Gastroesophageal sphincter (tissue), 4 donors: ENCODE results near the gene SREBF2. TPM values are rescaled to one million over a fixed set of nuclear protein-coding genes. Genes with fewer than 3 reads are reported as not detected.
"Not testable (repeated sequence)": the region's sequence is repeated elsewhere in the genome, so short reads cannot be mapped to it uniquely, and the experiment has no call there.

Experiments used
- ATAC-seq: fragments of 150-250 bp; one replicate; pipeline ENCODE4 v1.9.1; 2016; ENCODE audit warnings: mild to moderate bottlenecking, moderate library complexity
- H3K27ac ChIP-seq, 4 donors: fragments of 200-600 bp; sonication (generic) in 3 of 4; 1 replicate in 3 of 4; 2 replicates in 1 of 4; pipeline ENCODE4 v1.5.1; 2016 to 2019
- H3K27me3 ChIP-seq: fragments of 200-600 bp; sonication (generic); one replicate; pipeline ENCODE4 v1.5.1; 2019
- H3K36me3 ChIP-seq, 2 donors: fragments of 200-600 bp; sonication (generic); one replicate each; pipeline ENCODE4 v1.5.1; 2019; ENCODE audit warnings: control low read depth in 1 of 2
- H3K4me1 ChIP-seq, 3 donors: fragments of 200-600 bp; sonication (generic); 1 replicate in 2 of 3; 2 replicates in 1 of 3; pipeline ENCODE4 v1.5.1; 2016 to 2019; ENCODE audit warnings: control low read depth in 2 of 3
- H3K4me3 ChIP-seq, 2 donors: fragments of 200-600 bp; sonication (generic); one replicate each; pipeline ENCODE4 v1.5.1; 2019; ENCODE audit warnings: mild to moderate bottlenecking in 1 of 2, moderate library complexity in 1 of 2
- H3K9me3 ChIP-seq, 3 donors: fragments of 200-600 bp; sonication (generic); one replicate each; pipeline ENCODE4 v1.5.1; 2017 to 2019; ENCODE audit warnings: control low read depth in 2 of 3
- EP300 ChIP-seq: sonication (generic); formaldehyde crosslinking; IDR thresholded peaks from one replicate; pipeline ENCODE4 v1.6.1; 2017; ENCODE audit warnings: antibody characterized with exemption, mild to moderate bottlenecking
- POLR2A ChIP-seq, 2 donors: fragments of 450-650 bp; IDR thresholded peaks; one replicate each; pipeline ENCODE4 v1.6.1; 2017; ENCODE audit warnings: antibody characterized with exemption in 2 of 2, mild to moderate bottlenecking in 2 of 2, moderate library complexity in 1 of 2
- POLR2AphosphoS5 ChIP-seq: sonication (generic); formaldehyde crosslinking; IDR thresholded peaks from one replicate; pipeline ENCODE4 v1.6.1; 2017; ENCODE audit warnings: antibody characterized with exemption
- WGBS, 2 donors: methylation state at CpG; one replicate each; pipeline ENCODE4 v1.1.5; 2018; ENCODE audit warnings: low coverage in 1 of 2; 5-methylcytosine and 5-hydroxymethylcytosine counted together
- total RNA-seq, 4 donors: library from RNA; depleted of rRNA; stranded (reverse); fragments of >200 nt; gene quantifications; one replicate each; pipeline ENCODE4 v1.1.0, GENCODE V29; 2016
- TF ChIP-seq, protein P1 (sequence below), 4 experiments: fragments of 200-600 bp in 2 of 4; fragments of 450-650 bp in 2 of 4; sonication (generic) in 1 of 4; IDR thresholded peaks; one replicate each; pipeline ENCODE4 v1.5.1; 2017 to 2019; ENCODE audit warnings: antibody characterized with exemption in 4 of 4, mild to moderate bottlenecking in 2 of 4, moderate library complexity in 2 of 4

The SREBF2 gene
- total RNA-seq, 4 donors from 2014 or later = 39.7 to 101 (median 58.8) TPM

DNA sequence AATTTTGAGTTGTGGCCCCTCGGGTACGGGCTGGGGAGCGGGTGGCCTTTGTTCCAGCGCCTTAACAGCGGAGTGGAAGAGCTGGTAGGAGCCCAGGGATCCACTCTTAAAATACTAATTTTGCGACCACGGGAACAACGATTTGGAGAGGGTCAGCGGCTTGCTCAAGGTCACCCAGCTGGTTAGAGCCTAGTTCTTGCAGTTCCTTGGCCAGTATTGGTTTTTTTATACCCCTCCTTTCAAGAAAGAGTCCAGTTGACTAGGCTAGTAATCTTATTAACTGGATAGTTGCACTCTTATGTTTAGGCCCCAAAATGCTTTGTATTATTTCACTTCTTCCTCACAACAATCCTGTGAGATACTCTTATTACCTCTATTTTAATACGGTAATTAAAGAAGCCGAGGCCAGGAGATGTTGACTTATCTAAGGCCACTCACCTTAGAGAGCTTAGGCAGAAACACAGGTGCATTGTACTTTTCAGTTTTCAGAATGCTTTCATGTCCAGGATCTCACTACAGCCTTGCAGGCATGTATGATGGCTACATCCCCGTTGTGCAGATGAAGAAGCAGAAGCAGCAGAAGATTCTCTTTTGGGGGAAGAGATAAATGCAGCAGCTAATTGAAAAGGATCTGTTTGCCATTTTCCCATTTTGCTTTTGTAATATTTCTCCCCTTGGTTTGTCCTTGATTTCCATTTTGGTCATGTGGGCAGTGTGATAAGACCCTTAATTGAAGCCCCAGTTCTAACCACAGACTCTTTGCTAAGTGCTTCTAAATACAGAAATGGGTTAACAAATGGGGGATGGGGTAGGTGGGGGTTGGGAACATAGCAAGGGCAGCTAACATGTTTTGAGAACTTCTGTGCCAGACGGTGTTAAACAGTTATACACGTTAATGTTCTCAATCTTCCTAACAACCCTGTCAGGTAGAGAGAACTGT lies 1.4 kb downstream of the SREBF2 start:
- Histone ChIP-seq H3K27me3 (no peaks in the 10 kb centered on the region), H3K27ac (peak overlapping the region; percentile 68 to 97 (median 90)), H3K4me3 (peak overlapping the region; percentile 80 to 99), H3K9me3 (no peaks in the 10 kb centered on the region), H3K36me3 (peaks cover 0 to 13% of the 10 kb centered on the region in 2 donors), H3K4me1 (peaks cover 0 to 55% (median 7%) of the 10 kb centered on the region in 3 donors)
- no peak for ATAC-seq
- TF ChIP-seq POLR2AphosphoS5 (no peak), POLR2A (IDR thresholded peaks at IDR 0.05) (no peak), EP300 (no peak)
- TF ChIP-seq, protein P1, sequence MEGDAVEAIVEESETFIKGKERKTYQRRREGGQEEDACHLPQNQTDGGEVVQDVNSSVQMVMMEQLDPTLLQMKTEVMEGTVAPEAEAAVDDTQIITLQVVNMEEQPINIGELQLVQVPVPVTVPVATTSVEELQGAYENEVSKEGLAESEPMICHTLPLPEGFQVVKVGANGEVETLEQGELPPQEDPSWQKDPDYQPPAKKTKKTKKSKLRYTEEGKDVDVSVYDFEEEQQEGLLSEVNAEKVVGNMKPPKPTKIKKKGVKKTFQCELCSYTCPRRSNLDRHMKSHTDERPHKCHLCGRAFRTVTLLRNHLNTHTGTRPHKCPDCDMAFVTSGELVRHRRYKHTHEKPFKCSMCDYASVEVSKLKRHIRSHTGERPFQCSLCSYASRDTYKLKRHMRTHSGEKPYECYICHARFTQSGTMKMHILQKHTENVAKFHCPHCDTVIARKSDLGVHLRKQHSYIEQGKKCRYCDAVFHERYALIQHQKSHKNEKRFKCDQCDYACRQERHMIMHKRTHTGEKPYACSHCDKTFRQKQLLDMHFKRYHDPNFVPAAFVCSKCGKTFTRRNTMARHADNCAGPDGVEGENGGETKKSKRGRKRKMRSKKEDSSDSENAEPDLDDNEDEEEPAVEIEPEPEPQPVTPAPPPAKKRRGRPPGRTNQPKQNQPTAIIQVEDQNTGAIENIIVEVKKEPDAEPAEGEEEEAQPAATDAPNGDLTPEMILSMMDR (IDR thresholded peaks at IDR 0.05) = no peak
- WGBS, 2 donors = 3 to 15% methylated on average over 5 to 14 of the region's 14 CpGs

DNA sequence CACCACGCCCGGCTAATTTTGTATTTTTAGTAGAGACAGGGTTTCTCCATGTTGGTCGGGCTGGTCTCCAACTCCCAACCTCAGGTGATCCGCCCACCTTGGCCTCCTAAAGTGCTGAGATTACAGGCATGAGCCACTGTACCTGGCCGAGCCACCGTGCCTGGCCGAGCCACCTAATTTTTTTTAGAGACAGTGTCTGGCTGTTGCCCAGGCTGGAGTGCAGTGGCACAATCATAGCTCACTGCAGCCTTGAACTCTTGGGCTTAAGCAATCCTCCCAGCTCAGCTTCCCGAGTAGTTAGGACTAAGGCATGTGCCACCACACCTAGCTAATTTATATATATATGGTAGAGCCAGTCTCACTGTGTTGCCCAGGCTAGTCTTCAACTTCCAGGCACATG lies 2.6 kb downstream of the SREBF2 start:
- Histone ChIP-seq H3K27ac (peak overlapping the region in 1 of 4 donors; percentile 27), H3K4me1 (peaks cover 0 to 60% (median 7%) of the 10 kb centered on the region in 3 donors), H3K36me3 (peaks cover 0 to 13% of the 10 kb centered on the region in 2 donors)
- ATAC-seq, H3K27me3 ChIP-seq, H3K4me3 ChIP-seq, H3K9me3 ChIP-seq: not testable (repeated sequence)
- WGBS, 2 donors = 75 to 95% methylated on average over 4 to 6 of the region's 8 CpGs

DNA sequence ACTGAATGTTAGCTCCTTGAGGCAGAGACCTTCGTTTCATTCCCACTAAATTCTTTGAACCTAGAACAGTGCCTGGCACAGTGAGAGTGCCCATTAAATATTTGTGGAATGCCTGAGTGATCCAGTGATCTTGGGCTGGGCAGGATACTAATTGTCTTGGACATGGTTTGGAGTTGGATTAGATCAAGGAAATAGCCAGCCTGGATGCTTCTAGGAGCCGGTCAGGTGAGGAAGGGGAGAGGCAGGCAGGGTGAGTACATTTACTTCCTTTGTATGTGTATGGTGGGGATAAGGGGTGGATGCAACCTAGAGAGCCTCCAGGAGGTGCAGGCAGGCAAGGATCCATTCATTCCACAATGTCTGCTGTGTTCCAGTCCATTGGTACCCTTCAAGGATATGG lies 3.6 kb downstream of the SREBF2 start:
- H3K36me3 ChIP-seq = peaks cover 0 to 13% of the 10 kb centered on the region in 2 donors
- no peak for ATAC-seq
- WGBS, 2 donors = 85 to 100% methylated on average over 1 to 2 of the region's 2 CpGs
- no peak overlapping the region for H3K4me3 ChIP-seq
- TF ChIP-seq, protein P1 (IDR thresholded peaks at IDR 0.05) = no peak
- TF ChIP-seq POLR2AphosphoS5 (no peak), EP300 (no peak), POLR2A (IDR thresholded peaks at IDR 0.05) (no peak)
- peaks cover 0 to 65% (median 7%) of the 10 kb centered on the region in 3 donors for H3K4me1 ChIP-seq
- no peaks in the 10 kb centered on the region for H3K27me3 ChIP-seq
- H3K27ac ChIP-seq = no peak overlapping the region
- H3K9me3 ChIP-seq = no peaks in the 10 kb centered on the region

DNA sequence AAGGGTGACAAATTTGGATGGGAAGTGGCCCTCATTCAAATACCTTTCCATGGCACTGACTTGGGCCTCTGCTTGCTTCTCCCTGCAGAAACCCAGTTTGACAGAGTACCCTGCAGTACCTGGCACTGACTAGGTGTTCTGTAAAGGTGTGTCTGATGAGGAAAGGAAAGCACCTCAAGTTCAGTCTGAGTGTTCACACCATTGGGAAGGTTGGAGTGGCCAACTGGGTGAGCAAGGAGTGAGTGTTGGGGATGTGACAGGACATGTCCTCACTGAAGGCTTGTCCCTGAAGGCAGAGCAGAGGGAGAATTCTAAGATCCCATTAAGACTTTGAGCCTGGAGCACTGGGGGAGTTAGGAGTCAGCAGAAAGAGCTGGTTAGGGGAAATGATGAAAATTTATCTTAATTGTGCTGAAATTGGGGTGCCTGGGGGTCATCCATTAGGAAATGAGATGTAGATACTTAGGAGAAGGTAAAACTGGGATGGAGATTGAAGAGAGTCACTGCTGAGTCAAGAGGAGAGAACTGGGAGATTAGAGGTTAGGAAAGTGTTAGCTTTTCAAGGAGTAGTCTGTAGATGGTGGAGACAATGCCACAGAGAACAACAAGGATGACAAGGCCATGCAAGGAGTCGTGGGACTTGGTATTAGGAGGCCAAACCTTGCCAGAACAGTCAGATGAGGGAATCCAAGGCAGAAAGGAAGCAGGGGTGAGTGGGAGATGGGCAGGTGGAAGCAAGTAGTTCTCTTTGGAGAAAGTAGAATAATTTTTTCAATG lies 6.1 kb downstream of the SREBF2 start:
- Histone ChIP-seq H3K4me1 (peaks cover 0 to 76% (median 7%) of the 10 kb centered on the region in 3 donors), H3K4me3 (no peak overlapping the region), H3K9me3 (no peaks in the 10 kb centered on the region), H3K27me3 (no peaks in the 10 kb centered on the region), H3K27ac (no peak overlapping the region), H3K36me3 (peaks cover 0 to 13% of the 10 kb centered on the region in 2 donors)
- WGBS, 2 donors = 71 to 86% methylated on average over 1 of the region's 1 CpG
- no peak for ATAC-seq
- no peak for TF ChIP-seq EP300
- TF ChIP-seq POLR2A (IDR thresholded peaks at IDR 0.05) = no peak
- TF ChIP-seq, protein P1 (IDR thresholded peaks at IDR 0.05) = no peak
- no peak for TF ChIP-seq POLR2AphosphoS5

DNA sequence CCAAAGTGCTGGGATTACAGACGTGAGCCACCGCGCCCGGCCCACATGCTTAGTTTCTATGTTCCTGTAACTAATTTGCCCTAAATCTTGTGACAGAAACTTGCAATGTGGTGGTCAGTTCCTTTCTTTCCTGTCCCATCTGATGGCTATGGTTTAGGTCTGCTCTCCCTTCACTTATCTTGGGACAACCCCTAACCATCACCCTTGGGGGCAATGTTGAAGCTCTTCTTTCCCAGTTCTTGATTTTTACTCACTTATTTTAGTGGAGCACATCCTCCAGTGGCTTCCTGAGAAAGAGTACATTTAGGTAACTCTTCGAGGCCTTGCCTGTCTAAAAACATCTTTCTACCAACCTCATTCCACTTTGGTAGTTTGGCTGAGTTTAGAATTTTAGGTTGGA lies 7.3 kb downstream of the SREBF2 start:
- no peak for ATAC-seq
- Histone ChIP-seq H3K4me3 (no peak overlapping the region), H3K4me1 (peaks cover 0 to 76% (median 7%) of the 10 kb centered on the region in 3 donors), H3K27me3 (no peaks in the 10 kb centered on the region), H3K9me3 (no peaks in the 10 kb centered on the region), H3K36me3 (peaks cover 0 to 13% of the 10 kb centered on the region in 2 donors), H3K27ac (peak overlapping the region in 2 of 4 donors; percentile 47 to 61)
- 82 to 88% methylated on average over 1 to 4 of the region's 5 CpGs for WGBS, 2 donors
- TF ChIP-seq, protein P1 (IDR thresholded peaks at IDR 0.05) = no peak
- TF ChIP-seq POLR2A (IDR thresholded peaks at IDR 0.05) (no peak), EP300 (no peak), POLR2AphosphoS5 (no peak)
